GM12801 (cell line): ENCODE data around the gene BRD3.

Source experiments
- TF ChIP-seq, protein P1 (sequence below): IDR thresholded peaks from one replicate; pipeline ENCODE4 v1.5.1; 2011; ENCODE audit warnings: control low read depth; ENCODE audit not compliant: insufficient read length; ENCODE audit errors: extremely low read depth

BRD3 gene

DNA sequence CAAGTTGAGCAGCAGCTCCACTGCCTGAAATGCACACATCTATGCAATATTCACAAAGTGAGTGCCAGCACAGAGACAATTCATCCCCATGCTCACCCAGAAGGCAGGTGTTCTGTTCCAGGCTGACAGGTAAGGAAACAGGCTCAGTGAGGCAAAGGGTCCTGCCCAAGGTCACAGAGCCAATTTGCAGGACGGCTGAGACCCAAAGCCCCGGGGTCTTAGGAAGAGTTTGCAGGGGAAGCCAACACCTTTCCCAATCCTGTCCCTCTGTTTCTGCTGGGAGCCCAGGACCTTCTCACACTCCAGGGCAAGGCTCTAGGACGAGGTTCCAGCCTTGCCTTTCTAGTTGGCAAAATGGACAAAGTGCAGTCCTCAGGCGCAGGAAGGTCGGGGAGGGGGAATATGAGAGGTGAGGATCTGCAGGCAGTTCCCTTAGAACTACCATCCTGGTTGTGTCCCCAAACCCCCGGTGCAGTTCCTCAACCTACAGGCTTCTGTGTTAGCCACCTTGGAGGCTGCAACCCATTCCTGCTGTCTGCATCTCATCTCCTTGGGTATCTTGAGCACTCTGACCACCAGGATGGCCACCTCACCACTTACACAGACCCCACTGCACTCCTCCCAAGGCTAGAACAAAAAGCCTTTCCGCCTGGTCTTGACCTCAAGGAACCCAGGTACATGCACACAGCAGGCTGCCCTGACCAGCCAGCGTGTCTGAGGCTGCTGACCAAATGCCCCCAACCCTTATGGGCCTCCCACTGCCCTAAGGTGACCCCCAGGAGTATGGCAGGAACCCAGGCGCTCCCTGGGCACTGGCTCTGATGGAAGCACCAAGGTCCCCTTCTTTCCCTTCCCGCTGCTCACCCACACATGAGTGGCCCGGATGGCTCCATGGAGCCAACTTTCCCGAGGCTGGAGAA is 1.9 kb upstream of the BRD3 start:
- TF ChIP-seq, protein P1, sequence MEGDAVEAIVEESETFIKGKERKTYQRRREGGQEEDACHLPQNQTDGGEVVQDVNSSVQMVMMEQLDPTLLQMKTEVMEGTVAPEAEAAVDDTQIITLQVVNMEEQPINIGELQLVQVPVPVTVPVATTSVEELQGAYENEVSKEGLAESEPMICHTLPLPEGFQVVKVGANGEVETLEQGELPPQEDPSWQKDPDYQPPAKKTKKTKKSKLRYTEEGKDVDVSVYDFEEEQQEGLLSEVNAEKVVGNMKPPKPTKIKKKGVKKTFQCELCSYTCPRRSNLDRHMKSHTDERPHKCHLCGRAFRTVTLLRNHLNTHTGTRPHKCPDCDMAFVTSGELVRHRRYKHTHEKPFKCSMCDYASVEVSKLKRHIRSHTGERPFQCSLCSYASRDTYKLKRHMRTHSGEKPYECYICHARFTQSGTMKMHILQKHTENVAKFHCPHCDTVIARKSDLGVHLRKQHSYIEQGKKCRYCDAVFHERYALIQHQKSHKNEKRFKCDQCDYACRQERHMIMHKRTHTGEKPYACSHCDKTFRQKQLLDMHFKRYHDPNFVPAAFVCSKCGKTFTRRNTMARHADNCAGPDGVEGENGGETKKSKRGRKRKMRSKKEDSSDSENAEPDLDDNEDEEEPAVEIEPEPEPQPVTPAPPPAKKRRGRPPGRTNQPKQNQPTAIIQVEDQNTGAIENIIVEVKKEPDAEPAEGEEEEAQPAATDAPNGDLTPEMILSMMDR: no peak

DNA sequence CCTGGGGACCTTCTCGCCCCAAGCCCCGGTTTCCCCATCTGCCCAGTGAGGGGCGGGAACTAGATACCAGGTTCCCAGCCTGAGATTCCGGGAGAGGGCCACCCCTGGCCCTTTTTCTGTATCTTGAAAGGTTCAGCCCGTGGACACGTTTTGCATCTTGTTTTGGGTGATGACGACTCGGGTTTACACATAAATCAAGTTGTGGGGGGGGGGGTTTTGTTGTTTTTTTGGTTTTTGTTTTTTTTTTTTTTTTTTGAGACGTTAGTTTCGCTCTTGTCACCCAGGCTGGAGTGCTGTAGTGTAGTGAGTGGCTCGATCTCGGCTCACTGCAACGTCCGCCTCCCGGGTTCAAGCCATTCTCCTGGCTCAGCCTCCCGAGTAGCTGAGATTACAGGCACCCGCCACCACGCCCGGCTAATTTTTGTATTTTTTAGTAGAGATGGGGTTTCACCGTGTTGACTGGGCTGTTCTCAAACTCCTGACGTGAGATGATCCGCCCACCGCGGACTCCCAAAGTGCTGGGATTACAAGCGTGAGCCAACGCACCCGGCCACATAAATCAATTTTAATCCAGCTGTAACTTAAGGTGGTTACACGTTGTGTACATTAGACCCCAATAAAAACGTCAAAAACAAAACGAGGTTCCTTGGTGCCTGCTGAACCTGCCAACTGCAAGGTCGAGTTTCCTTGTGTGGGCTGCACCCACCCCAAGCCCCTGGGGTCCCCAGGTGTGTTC is 1.1 kb upstream of the BRD3 start:
- TF ChIP-seq, protein P1: no peak

DNA sequence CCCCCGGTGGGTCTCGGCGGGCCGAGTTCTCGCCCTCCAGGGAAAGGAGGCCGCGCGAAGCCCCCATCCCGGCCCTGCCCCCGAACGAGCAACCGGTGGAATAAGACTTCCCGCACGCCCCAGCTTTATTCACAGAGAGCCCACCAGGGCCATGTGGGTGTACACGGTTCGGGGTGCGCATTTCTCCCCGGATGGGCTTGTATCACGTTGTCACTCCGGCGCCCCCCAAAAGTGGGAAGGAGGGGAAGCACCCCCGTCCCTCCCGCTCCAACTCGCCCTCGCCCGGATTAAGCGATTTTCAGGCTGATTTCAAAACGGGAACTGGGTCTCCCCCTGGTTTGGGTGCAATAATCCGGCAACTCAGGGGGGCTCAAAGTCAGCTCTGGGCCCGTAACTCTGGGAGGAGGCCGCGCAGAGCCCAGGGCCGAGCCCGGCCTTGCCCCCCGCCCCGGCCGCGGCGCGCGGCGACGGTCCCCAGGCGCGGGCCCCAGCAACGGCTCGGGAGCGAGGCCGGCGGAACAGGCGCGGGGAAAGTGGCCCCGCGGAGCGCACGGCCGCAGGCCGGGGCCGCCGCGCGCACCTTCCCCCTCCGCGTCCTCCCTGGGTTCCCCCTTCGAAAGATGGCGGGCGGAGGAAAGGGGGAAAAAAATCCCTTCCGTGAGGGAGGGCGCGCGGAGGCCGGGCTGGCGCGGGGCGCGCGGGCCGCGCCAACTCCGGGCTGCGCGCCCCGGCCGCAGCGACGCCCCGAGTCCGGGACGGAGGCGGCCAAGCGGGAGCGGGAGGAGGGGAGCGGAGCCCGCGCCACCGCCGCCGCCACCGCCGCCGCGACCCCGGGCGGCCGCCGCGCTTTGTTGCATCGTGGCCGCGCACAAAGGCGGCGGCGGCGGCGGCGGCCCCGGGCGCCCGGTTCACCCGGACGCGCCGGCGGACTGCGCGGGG is 644 bp downstream of the BRD3 start:
- TF ChIP-seq, protein P1: no peak

DNA sequence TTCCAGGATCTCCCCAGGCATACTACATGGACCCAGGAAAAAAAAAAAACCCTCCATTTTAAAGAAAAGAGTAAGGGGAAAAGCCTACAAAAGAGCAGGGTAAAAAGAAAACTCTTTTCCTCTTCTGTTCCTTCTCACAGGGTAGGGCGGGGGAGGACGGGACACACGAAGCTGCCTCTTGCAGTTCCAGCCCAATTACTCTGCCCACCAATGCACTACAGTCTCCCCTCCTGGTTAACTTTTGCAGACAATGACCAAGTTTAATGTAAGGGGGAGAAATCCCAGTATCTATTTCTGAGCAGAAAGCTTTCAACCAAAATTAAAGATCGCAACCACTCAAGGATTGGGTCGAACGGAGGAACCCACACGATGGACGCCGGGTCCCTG is 1.3 kb downstream of the BRD3 start:
- TF ChIP-seq, protein P1: no peak

DNA sequence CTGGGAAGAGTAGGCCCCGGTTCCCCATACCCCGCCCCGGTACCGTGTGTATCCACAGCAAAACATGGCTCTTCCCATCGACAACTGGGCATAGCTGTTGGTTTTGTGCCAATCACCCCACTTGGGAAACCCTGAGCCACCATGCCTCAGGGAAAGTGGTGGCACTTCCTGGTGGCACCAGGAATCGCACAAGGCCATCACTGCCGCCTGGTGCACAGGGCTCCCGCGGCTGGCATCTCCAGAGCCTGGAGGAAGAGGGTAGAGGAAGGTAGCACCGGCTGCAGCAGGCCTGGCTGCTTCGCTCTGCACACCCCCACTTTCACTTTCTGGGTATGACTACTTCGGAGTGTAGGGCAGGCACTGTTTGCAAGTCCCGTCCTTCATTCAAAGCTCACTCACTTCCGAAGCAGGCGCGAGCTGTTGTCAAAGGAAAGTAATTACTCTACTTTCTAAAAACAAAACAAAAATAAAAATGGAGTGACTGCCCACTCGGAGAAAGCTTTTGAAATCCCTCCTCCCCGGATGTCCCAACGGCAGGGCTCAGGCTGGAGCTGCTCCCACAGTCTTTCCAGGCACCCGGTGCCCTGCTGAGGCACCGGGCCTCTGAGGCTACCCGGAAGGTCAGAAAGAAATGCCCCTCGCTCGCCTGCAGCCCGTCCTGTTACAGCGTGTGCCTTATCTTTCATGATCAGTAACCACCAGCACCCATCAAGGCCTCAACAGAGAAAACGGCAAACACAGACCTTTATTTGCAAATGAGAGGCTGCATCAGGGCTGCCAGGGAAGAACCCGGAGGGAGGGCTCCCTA is 2.0 kb downstream of the BRD3 start:
- TF ChIP-seq, protein P1: no peak

DNA sequence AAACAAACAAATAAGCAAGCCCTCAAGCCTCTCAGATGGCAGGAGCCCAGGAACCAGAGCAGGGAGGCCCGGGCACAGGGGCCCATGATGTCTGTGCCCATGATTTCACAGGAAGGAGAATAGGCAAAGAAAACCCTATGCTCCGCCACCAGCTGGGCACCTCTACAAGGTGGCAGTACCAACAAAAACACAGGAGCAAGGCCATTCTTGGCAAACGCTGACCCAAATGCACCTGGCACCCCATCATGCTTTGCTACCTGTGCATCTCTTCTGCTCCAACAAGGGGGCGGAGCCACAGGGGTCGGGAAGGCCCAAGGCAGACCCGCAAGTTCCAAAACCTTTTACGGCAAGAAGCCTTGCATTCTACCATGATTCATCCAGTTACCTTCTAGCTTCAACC is 3.1 kb downstream of the BRD3 start:
- TF ChIP-seq, protein P1: no peak
